H1 (cell line): ENCODE data around the gene TCF25. TPM values are rescaled to one million over a fixed set of nuclear protein-coding genes. Genes with fewer than 3 reads are reported as not detected.

Source experiments
- ASH2L ChIP-seq: fragments of 200-600, 300-600 bp; sonication (generic); IDR thresholded peaks from one replicate; pipeline ENCODE4 v1.7.1; 2017; ENCODE audit warnings: low read length
- CTCF ChIP-seq, 3 experiments: IDR thresholded peaks; 1 replicate in 2 of 3; 2 replicates in 1 of 3; pipeline versions ENCODE4 v1.5.1 to v1.6.1; 2011; ENCODE audit warnings: low read length in 3 of 3, mild to moderate bottlenecking in 3 of 3, inconsistent platforms in 2 of 3, low read depth in 1 of 3, moderate library complexity in 1 of 3; ENCODE audit not compliant: insufficient read depth in 1 of 3; ENCODE audit errors: control extremely low read depth in 1 of 3
- EZH2 ChIP-seq: fragments of 200-600 bp; sonication (generic); IDR thresholded peaks from 2 replicates; pipeline ENCODE4 v1.7.1; 2012; ENCODE audit warnings: low read depth, mild to moderate bottlenecking, moderate library complexity, low read length, inconsistent platforms; ENCODE audit not compliant: severe bottlenecking
- RAD21 ChIP-seq, 2 experiments: IDR thresholded peaks in 1 of 2; conservative IDR thresholded peaks in 1 of 2; 2 replicates each; pipeline ENCODE4 v1.6.1; 2011; ENCODE audit warnings: low read depth in 2 of 2, low read length in 2 of 2, improper control_type of control experiment in 1 of 2, inconsistent platforms in 1 of 2, mild to moderate bottlenecking in 1 of 2, moderate library complexity in 1 of 2
- SIX5 ChIP-seq: IDR thresholded peaks from 2 replicates; pipeline ENCODE4 v1.6.1; 2011; ENCODE audit warnings: mild to moderate bottlenecking, low read depth, low read length
- TAF1 ChIP-seq: IDR thresholded peaks from 2 replicates; pipeline ENCODE4 v1.6.1; 2011; ENCODE audit warnings: mild to moderate bottlenecking, low read depth, low read length
- polyA plus RNA-seq, 7 experiments: library from polyadenylated mRNA; depleted of rRNA in 3 of 7; stranded (reverse) in 5 of 7; unstranded in 2 of 7; fragments of >200 nt in 5 of 7; fragments of 200-250 nt in 2 of 7; gene quantifications; 1 replicate in 5 of 7; 2 replicates in 1 of 7; 4 replicates in 1 of 7; pipeline versions ENCODE4 v1.2.1 to v1.2.3, GENCODE V29; 2011 to 2013; ENCODE audit warnings: missing spikeins in 2 of 7, mixed read lengths in 2 of 7
- total RNA-seq: library from RNA; stranded (reverse); fragmentation: NEBNext Ultra II Directional; extraction: Animal tissue kit (Norgen Biotek cat#: 25700); gene quantifications from 2 replicates; pipeline ENCODE4 v1.2.1, GENCODE V29; 2021

TCF25 gene
- total and polyA plus RNA-seq, 2 of the 8 experiments (the other 6 are each of a cell fraction or from before 2014, with no cell fraction given): 78.1 to 102 TPM

GRCh38 chr16:89829630-89830437 lies 43.6 kb upstream of the TCF25 start (continued):
- TF ChIP-seq CTCF (IDR thresholded peaks at IDR 0.05; ENCODE audit: control extremely low read depth in 1 of 3, insufficient read depth in 1 of 3, low read depth in 1 of 3, low read length in 3 of 3): no peak
- no peak for TF ChIP-seq TAF1
- TF ChIP-seq EZH2: no peak
- TF ChIP-seq ASH2L: no peak
- no peak for TF ChIP-seq RAD21 (IDR thresholded peaks at IDR 0.05 in 1 of 2, conservative IDR thresholded peaks at IDR 0.05 in 1 of 2; ENCODE audit: low read depth in 2 of 2, low read length in 2 of 2)
- TF ChIP-seq SIX5: no peak
